GM21526 (cell line): ENCODE results near the gene SLC26A11.

Source experiments
- ATAC-seq: cut with Tn5 transposase; IDR thresholded peaks from one replicate; pipeline ENCODE4 v1.9.1; 2021; ENCODE audit warnings: moderate library complexity; ENCODE audit not compliant: unreplicated experiment, low FRiP score

Gene SLC26A11

GRCh38 chr17:80277751-80278671 lies 57.8 kb downstream of the SLC26A11 start:
- no peak for ATAC-seq

GRCh38 chr17:80279895-80280294 lies 59.7 kb downstream of the SLC26A11 start:
- ATAC-seq, result no peak

GRCh38 chr17:80281516-80281915 lies 61.3 kb downstream of the SLC26A11 start:
- ATAC-seq, result no peak

GRCh38 chr17:80283116-80283852 lies 63.1 kb downstream of the SLC26A11 start:
- ATAC-seq, result no peak

- no peak for ATAC-seq
These were observed 64.4 kb downstream of the SLC26A11 start for GRCh38 chr17:80284631-80285030.

GRCh38 chr17:80285237-80285920 lies 65.2 kb downstream of the SLC26A11 start:
- no peak for ATAC-seq

- ATAC-seq, result no peak
These were observed 66.4 kb downstream of the SLC26A11 start for GRCh38 chr17:80286638-80286960.

- no peak for ATAC-seq
These were observed 66.8 kb downstream of the SLC26A11 start for GRCh38 chr17:80287038-80287437.

GRCh38 chr17:80287806-80288567 lies 67.8 kb downstream of the SLC26A11 start:
- no peak for ATAC-seq

- ATAC-seq, result no peak
These were observed 69.4 kb downstream of the SLC26A11 start for GRCh38 chr17:80289616-80290015.

- ATAC-seq, result no peak
These were observed 69.9 kb downstream of the SLC26A11 start for GRCh38 chr17:80290156-80290555.

- ATAC-seq, result no peak
These were observed 71.0 kb downstream of the SLC26A11 start for GRCh38 chr17:80291260-80291659.

GRCh38 chr17:80291691-80292487 lies 71.7 kb downstream of the SLC26A11 start:
- no peak for ATAC-seq

GRCh38 chr17:80292521-80292971 lies 72.3 kb downstream of the SLC26A11 start:
- no peak for ATAC-seq

GRCh38 chr17:80294210-80294609 lies 74.0 kb downstream of the SLC26A11 start:
- ATAC-seq, result no peak

- ATAC-seq, result no peak
These were observed 74.4 kb downstream of the SLC26A11 start for GRCh38 chr17:80294653-80295052.

- no peak for ATAC-seq
These were observed 74.9 kb downstream of the SLC26A11 start for GRCh38 chr17:80295146-80295545.

- ATAC-seq, result no peak
These were observed 75.3 kb downstream of the SLC26A11 start for GRCh38 chr17:80295559-80295958.

GRCh38 chr17:80296221-80296620 lies 76.0 kb downstream of the SLC26A11 start:
- no peak for ATAC-seq
